NCI-H2029 treated with DMSO at 0.1 percent for 48 hours (cell line): ENCODE data around the gene VSIG8.

Experiments
- DNase-seq: peaks from one replicate; lab custom pipeline; 2025; lab: John Stamatoyannopoulos, UW

Gene VSIG8

DNA sequence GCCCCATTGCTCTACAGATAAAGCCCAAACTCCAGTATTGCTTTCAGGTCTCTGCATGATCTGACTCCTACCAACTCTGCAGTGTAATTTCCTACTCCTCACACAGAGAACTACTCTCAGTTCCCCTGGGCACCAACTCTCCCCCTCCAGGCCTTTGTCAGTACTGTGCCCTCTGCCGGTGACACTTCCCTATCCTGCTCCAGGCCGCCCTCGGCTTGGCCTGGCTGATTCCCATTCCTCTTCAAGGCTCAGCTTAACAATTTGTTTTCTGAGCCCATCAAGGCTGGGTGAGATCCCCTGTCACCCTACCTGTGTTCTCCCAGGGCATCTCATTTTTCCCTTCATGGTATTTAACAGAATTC is 33.2 kb downstream of the VSIG8 start:
- DNase-seq = no peak

DNA sequence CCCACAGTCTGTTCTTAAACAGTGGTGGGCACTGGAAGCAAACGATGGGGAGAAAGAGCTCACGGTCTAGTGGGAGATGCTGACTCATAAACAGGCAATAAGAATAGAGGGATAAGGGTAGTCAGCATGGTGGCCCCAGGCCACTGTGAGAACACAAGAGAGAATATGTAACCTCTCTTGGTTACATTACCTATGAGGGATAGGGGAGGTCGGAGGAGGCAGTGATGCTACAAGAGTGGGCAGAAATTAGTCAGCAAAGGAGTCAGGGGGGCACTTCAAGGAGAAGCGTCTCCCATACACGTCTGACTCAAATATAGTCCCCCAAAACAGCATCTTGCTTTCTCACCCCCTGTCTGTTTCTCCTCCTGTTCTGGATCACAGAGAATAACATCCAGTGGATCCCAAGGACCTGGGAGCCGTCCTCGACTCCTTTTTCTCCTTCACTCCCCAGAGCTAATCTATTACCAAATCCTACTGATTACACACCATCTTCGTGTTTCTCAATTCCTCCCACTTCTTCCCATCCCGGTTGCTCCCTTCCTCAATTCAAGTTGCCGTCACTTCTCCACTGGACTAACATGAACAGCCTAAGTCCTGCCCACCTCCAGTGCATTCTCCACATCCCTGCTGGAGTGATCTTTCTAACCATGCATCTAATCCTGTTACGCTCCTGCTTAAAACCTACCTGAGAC is 33.7 kb downstream of the VSIG8 start:
- DNase-seq = no peak

DNA sequence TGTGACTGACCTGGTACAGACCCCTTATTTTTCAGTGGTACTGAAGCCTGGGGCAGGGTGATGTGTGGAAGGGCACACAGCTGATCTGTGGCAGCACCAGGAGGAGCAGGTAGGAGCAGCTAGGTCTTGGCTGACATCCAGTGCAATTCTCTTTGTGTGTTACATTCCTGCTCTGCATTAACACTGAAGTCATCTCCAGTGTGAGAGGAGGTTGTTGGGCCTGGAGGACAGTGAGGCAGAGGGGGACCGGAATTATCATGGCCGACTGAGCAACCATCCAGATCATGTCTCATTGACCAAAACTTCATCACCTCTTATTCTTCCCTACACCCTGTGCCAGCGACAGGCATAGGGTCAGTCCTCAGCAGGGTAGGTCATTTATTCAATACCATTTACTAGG is 34.3 kb downstream of the VSIG8 start:
- no peak for DNase-seq

DNA sequence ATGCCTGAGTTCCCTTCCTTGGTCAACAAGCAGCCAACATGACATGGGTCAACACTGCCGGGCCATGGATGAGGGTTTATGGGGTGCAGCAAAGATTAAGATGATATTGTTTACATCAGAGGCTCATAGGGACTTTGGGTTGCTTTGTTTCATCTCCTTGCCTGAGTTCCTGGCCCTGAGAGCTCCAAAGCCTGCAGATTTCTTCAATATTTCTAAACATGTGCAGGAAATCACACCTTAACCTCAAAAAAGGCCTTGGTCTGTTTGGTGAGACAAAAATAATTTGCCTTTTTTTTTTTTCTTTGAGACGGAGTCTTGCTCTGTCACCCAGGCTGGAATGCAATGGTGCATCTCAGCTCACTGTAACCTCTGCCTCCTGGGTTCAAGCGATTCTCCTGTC is 34.9 kb downstream of the VSIG8 start:
- no peak for DNase-seq

DNA sequence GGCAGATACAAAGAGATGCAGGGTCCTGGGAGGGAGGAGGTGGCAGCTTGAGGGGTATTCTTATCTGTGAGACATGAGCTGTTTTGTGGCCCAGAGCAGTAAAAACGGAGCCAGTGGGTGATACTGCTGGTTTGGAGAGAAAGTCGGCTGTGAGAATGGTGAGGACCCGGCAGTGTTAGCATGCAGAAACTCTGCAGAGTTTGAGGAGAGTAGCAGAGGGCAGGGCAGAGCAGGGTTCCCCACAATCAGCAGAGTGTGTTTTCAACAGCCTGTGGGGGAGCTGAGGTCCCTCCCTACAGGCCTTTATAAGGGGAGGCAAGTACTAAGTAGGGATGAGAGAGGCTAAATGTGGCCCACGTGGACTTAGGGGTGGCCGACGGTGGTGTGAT is 35.4 kb downstream of the VSIG8 start:
- no peak for DNase-seq

DNA sequence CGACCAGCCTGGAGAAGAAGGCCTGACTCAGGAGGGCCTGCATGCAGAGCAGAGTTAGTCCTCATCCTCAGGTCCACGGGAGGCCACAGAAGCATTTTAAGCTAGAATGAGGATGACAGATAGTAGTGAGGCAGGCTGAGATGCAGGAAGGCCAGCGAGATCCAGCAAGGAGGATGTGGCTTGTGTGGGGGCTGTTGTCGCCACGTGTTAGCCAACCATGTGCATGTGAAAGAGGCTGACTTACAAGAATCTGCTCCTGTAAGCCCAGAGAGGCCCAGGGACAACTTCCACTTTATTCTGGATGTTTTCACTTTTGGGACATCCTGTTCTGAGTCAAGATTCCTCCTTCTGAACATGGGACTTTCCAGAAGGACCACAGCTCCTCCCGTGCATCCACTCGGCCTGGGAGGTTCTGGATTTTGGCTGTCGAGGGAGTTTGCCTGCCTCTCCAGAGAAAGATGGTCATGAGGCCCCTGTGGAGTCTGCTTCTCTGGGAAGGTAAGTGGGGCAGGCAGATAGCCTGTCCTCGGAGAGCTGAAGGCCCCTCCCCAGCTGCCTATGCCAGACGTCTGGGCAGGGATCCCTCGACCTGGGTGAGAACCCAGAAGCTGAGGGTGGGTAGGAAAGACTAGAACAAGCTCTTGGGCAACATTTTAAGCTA is 35.9 kb downstream of the VSIG8 start, which contains the start of gene SLAMF8:
TSS of gene SLAMF8 (plus strand) at position 433 of the 661 bp plus-strand sequence. CDS start at position 459, 26 bp downstream.
- DNase-seq = no peak

DNA sequence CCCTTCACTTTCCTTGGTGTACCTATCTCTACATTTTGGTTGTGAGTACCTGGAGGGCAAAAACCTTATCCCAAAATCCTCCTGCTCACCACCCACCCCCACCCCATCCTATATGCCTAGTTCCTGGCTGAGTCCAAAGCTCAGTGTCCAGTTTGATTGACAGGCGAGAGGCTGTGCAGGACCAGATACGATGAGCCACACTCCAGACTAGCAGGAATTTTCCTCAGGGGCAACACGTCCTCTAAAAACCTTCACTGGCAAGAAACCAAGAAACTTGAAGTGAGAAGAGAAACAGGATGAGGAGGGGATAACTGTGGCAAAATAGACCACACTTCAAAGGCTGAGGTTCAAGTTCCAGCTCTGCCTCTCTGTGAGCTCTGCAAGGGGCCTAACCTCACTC is 36.9 kb downstream of the VSIG8 start:
- no peak for DNase-seq

DNA sequence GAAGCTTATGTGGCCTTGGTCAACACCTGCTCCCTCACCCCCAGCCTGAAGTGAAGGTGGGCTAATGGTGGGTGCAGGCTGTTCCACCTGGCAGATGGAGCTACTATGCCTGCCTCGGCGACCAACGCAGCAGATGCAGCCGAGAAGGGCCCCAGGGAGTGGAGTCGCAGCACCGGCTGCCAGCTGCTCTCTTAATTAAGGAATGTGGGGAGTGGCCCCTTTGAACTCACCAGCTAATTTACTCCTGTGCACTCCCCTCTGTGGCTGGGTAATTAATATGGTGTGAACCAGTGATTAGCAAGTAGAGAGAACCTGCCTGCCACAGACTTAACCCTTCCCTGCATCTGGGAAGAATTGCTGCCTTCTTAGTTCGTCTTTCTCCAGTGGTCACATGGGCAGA is 39.1 kb downstream of the VSIG8 start:
- DNase-seq = no peak

DNA sequence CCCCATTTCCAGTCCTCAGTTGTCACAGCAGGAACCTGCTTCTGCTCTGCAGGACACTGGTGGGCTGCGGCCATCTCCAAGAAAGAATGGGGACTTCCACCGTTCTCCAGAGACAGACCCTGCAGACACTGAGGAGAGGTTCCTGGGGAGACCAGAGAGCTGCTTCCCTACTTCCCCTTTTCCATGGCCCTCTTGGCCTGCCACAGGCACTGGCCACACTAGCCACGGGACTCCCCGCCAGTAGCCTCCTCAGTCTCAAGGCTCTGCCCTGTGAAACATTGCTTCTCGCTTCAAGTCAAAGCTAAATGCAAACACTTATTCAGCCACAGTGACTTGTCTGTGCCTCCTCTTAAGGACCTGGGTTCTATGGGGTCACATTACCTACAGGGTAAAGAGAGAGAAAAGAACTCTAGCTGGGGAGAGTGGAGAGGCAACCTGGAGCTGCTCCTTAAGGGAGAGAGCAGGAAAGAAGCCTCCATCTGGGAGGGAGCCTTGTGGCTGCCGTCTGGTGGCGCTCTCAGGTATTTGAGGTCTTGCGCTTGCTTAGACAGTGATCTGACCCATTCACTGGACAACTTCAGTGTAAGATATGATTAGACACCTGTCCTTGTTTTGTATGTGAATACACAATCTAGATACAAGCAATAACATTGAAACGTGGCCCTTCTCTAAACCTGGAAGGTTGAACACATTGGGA is 41.1 kb downstream of the VSIG8 start:
- DNase-seq = no peak

DNA sequence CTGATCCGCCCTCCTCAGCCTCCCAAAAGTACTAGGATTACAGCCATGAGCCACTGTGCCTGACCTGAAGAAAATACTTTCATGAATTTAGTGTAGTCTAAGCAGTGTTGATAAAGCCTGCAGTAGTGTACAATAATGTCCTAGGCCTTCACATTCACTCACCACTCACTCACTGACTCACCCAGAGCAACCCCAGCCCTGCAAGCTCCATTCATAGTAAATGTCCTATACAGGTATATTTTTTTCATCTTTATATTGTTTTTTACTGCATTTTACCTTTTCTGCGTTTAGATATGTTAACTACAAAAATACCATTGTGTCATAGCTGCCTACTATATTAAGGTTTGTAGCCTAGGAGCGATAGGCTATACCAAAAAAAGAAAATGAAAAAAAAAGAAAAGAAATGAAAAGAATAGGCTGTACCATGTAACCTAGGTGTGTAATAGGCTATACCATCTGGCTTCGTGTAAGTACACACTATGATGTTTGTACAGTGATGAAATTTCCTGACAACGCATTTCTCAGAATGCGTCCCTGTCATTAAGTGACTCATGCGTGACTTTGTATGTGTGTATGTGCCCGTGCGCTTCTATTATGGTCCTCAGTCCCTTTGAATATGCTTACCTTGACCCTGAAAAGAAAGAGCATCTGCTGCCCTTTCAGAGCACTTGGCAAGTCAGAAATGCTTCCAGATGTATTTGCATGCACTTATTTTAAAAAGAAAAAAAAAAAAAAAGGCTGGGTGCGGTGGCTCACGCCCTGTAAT is 45.0 kb downstream of the VSIG8 start:
- DNase-seq = peak; percentile 90

DNA sequence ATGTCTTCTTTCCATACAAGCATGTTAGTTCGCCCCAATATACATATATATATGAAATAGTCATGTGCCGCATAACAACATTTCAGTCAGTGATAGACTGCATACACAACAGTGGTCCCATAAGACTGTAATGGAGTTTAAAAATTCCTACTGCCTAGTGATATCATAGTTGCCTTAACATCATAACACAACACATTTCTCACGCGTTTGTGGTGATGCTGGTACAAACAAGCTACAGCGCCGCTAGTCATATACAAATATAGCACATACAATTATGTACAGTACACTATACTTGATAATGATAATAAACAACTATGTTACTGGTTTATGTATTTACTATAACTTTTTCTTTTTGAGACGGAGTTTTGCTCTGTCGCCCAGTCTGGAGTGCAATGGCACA is 46.5 kb downstream of the VSIG8 start:
- no peak for DNase-seq

DNA sequence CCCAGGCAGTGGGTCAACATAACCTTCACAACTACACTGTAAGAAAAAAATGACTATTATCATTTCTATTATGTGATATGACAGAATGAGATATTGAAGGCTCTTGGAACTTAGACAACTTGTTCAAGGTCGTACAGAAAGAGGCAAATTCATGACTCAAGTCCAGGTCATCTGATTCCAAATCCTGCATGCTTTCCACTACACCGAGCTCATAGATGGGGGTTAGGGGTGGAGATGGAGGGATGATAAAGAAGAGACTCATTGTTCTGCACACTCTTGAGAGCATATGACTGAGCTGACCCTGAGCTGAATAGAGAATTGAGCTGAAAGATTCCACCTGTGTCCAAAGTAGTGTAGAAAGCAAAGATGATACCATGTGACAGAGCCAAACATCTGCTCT is 57.5 kb downstream of the VSIG8 start:
- DNase-seq = no peak
